ENCODE measurements around the gene PDE6A. TPM values are rescaled to one million over a fixed set of nuclear protein-coding genes. Genes with fewer than 3 reads are reported as not detected.
"Not testable (repeated sequence)": the region's sequence is repeated elsewhere in the genome, so short reads cannot be mapped to it uniquely, and the experiment has no call there.

The PDE6A gene
- polyA plus RNA-seq, 5 donors = 0.14 to 0.30 (median 0.20) TPM

- DNase-seq = no peak
Measured at GRCh38 chr5:149895416-149896345, 48.9 kb downstream of the PDE6A start.

GRCh38 chr5:149894237-149894636 lies 50.4 kb downstream of the PDE6A start:
- DNase-seq = no peak

DNA sequence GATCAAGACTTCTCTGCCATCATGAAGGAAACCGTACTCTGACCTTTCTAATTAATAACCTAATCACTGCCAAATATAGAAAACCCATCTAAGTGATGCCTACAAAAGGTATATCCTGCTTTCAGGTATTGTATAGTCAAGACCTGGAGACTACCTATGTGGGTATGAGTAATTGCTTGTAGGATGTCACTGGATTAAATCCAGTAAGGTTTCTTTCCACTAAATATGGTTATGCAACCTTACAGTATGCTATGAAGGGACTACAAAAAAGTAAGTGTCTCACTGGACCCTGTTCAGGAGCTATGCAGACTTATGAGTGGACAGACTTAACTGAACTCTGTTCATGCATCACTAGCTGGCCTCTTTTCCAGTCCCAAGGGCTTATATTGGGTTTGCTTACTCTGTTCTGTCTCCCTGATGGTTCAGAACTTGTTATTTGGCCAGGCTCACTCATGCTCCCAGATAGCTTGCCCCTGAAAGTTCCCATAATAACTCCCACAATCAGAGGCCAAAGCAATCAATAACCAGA lies 51.1 kb downstream of the PDE6A start:
- no peak for DNase-seq

GRCh38 chr5:149892594-149892993 lies 52.0 kb downstream of the PDE6A start:
- no peak for DNase-seq

- DNase-seq = no peak
Measured at GRCh38 chr5:149888280-149888679, 56.3 kb downstream of the PDE6A start.

GRCh38 chr5:149887622-149888183 lies 56.9 kb downstream of the PDE6A start:
- DNase-seq = no peak

DNA sequence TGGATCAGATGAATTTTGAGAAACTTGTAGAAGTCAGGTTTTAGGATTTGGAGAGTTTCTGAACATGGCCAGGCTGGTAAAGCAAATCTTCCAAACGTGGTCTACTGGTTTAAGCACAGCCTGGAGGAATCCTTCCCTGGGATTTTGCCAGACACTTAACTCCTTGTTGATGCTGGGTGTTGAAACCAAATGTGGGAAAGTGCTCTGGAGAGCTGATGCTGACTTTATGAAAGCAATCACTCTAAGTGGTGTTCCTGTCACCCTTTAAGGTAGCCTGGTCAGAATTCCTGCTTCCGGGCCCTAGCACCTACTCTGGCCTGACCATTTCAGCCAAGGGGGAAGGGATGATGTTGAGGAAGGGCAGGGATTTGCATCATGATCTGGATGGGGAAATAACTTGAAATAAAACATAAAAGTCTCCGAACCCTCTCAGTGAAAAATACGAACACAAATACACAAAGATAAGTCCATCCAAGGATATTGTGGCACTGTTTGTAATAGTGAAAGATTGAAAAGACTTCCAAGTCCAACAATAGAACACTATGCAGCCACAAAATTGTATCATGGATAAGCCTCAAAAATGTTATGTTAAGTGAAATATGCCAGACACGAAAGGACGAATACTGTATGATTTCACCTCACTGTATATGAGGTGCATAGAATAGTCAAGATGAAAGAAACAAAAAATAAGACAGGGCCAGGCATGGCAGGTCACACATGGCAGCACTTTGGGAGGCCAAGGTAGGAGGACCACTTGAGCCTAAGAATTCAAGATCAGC lies 57.7 kb downstream of the PDE6A start:
- no peak for DNase-seq

GRCh38 chr5:149886060-149886459 lies 58.5 kb downstream of the PDE6A start:
- no peak for DNase-seq

GRCh38 chr5:149885513-149885912 lies 59.1 kb downstream of the PDE6A start:
- no peak for DNase-seq

- DNase-seq = no peak
Measured at GRCh38 chr5:149883550-149883949, 61.0 kb downstream of the PDE6A start.

DNA sequence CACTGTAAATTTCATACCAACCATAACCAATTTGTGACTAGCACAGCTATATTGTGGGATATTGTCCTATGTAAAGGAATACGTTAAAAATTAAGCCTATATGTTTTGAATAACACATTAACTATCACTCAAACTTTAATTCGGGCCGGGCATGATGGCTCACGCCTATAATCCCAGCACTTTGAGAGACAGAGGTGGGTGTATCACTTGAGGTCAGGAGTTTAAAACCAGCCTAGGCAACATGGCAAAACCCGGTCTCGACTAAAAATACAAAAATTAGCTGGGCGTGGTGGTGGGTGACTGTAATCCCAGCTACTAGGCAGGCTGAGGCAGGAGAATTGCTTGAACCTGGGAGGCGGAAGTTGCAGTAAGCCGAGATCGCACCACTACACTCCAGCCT lies 62.0 kb downstream of the PDE6A start:
- DNase-seq = not testable (repeated sequence)

DNA sequence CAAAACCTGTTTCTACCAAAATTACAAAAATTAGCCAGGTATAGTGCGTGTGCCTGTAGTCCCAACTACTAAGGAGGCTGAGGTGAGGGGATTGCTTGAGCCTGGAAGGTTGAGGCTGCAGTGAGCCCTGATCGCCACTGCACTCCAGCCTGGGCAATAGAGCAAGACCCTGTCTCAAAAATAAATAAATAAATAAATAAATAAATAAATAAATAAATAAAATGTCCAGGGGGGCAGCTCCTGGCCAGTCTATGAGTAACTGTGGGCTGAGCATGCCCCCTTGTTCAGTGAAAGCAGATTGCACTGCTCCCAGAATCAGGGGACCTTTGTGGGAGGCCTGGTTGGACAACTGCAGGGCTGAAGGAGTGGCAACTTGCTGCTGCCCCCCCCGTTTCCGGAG lies 62.7 kb downstream of the PDE6A start:
- no peak for DNase-seq

DNA sequence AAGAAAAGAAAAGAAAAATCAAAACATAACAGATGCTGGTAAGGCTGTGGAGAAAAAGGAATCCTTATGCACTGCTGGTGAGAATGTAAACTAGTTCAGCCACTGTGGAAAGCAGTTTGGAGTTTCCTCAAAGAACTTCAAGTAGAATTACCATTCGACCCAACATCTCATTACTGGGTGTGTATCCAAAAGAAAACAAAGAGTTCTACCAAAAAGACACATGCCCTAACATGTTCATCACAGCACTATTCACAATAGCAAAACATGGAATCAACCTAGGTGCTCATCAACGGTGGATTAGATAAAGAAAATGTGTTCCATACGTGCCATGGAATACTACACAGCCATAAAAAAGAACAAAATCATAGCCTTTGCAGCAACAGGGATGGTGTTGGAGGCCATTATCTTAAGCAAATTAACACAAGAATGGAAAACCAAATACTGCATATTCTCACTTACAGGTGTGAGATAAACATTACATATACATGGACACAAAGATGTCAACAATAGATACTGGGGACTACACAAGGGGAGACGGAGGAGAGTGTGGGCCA lies 63.4 kb downstream of the PDE6A start:
- no peak for DNase-seq

- DNase-seq = not testable (repeated sequence)
Measured at GRCh38 chr5:149879593-149879992, 65.0 kb downstream of the PDE6A start.

DNA sequence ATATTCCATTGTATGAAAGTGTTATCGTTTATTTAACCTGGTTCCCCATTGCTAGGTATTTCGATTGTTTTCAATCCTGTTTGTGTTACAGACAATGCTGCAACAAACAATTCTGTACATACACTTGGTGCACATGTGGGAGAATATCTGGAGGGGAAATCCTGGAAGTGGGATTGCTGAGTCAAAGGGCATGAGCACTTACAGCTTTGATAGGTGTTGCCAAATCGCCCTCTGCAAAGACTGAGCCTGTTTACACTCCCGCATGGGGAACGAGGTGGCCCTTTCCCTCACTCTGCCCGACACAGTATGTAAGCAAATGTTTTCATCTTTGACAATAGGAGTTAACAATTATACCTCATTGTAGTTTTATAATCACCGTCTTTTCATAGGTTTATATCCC lies 66.2 kb downstream of the PDE6A start:
- DNase-seq = no peak

- DNase-seq = no peak
Measured at GRCh38 chr5:149873896-149874295, 70.7 kb downstream of the PDE6A start.

- no peak for DNase-seq
Measured at GRCh38 chr5:149872351-149873040, 72.1 kb downstream of the PDE6A start.

DNA sequence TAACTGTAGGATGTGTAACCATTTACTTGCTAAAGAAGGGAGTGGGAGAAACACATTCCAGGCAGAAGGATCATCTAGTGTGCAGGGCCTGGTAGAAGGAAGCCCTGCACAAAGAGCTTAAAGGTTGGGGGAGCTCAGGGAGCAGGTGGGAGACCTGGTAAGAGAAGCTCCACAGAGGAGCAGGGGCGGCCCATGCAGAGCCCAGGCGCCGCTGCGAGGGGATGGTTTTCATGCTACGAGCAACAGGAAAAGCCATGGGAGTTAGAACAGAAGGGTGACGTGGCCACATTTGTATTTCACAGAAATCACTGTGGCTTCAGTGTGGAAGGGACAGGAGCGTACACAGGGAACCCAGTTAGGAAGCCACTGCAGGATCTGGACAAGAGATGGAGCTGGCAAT lies 73.1 kb downstream of the PDE6A start:
- DNase-seq = no peak

GRCh38 chr5:149870697-149871096 lies 73.9 kb downstream of the PDE6A start:
- no peak for DNase-seq

DNA sequence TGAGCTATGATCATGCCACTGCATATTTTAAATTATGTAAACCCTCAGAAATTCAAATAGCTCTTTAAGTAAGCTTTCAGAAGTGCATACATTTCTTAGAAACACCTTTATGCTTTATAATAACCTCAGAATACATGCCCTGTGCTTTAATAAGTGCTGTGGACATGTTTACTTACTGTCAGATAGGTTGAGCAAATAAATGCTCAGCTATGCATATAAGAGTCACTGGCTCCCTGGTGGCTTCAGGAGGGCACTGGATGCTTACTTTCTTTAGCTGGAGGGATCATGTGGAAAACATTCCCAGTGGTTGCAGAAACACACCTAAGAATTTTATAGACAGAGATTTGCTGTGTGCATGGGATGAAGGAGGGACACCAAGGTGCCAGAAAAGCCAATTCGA lies 74.4 kb downstream of the PDE6A start:
- no peak for DNase-seq

DNA sequence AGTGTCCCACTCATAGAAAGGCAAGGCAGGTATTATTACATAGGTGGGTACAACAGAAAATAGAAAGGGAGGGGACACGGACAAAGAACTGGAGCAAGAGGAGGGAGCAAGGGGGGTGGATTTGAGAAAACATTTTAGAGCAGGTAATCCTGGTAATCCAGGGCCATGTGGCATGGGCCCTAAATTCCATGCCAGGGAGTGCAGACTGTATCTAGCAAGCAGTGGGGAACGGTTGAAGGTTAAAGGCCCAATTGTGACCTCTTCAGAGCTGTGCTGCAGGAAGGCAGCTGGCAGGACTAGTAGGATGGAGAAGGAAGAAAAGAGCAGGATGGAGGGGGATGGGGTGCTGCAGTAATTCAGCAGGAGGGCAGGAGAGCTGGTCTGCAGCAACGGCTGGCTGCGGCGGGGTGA lies 75.2 kb downstream of the PDE6A start:
- DNase-seq = no peak
